IMR-90 (cell line): ENCODE data around the gene DPYD. TPM values are rescaled to one million over a fixed set of nuclear protein-coding genes. Genes with fewer than 3 reads are reported as not detected.

ENCODE experiments used
- ATAC-seq: fragments of 200-7000 bp; cut with Tn5 transposase; 2 replicates; pipeline ENCODE4 v1.9.1; 2020; ENCODE audit warnings: low read depth, mild to moderate bottlenecking, moderate library complexity
- BruUV-seq: library from RNA; stranded (reverse); fragments of 400-500 nt; replicated peaks from 2 replicates; lab custom pipeline; 2021; lab: Mats Ljungman, UMichigan
- CTCF ChIA-PET: fragments of 300-600 bp; formaldehyde crosslinking; extraction: SDS; loops from one replicate; lab custom pipeline; 2021; ENCODE audit warnings: antibody characterized with exemption; lab: Yijun Ruan, JAX
- POLR2A ChIA-PET: fragments of 300-600 bp; sonication (Branson Sonifier 250); formaldehyde crosslinking; loops from one replicate; lab custom pipeline; 2022; ENCODE audit warnings: antibody characterized with exemption; ENCODE audit not compliant: unreplicated experiment; lab: Charles Lee
- DNase-seq: peaks from one replicate; pipeline ENCODE4 v3.0.0; 2013
- H2AFZ ChIP-seq: replicated peaks from 2 replicates; pipeline ENCODE3; 2013; ENCODE audit warnings: low read length, mild to moderate bottlenecking; ENCODE audit not compliant: poor library complexity
- H2AK5ac ChIP-seq: 2 replicates; pipeline ENCODE4 v1.6.1; 2013; ENCODE audit warnings: low read depth, low read length, inconsistent platforms
- H2AK9ac ChIP-seq: replicated peaks from 2 replicates; pipeline ENCODE3; 2013; ENCODE audit warnings: mild to moderate bottlenecking, low read depth, low read length, moderate library complexity; ENCODE audit not compliant: poor library complexity
- H2BK120ac ChIP-seq: 2 replicates; pipeline ENCODE4 v1.6.1; 2013; ENCODE audit warnings: low read depth, low read length, inconsistent platforms
- H2BK15ac ChIP-seq: 3 replicates; pipeline ENCODE4 v1.6.1; 2013; ENCODE audit warnings: low read depth, low read length, inconsistent platforms
- H2BK20ac ChIP-seq: 2 replicates; pipeline ENCODE4 v1.6.1; 2013; ENCODE audit warnings: low read depth, mild to moderate bottlenecking, inconsistent platforms, low read length, moderate library complexity
- H2BK5ac ChIP-seq: 2 replicates; pipeline ENCODE4 v1.6.1; 2013; ENCODE audit warnings: mild to moderate bottlenecking, low read depth, low read length, inconsistent platforms; ENCODE audit not compliant: poor library complexity, severe bottlenecking
- H3K14ac ChIP-seq: replicated peaks from 2 replicates; pipeline ENCODE4 v1.6.1; 2013; ENCODE audit warnings: low read depth, low read length, inconsistent platforms
- H3K18ac ChIP-seq: 2 replicates; pipeline ENCODE4 v1.6.1; 2013; ENCODE audit warnings: low read depth, low read length, control low read depth
- H3K23ac ChIP-seq: 2 replicates; pipeline ENCODE4 v1.6.1; 2013; ENCODE audit warnings: low read depth, low read length, inconsistent platforms
- H3K27ac ChIP-seq: 2 replicates; pipeline ENCODE4 v1.5.1; 2013; ENCODE audit warnings: mild to moderate bottlenecking, control low read depth, low read length; ENCODE audit not compliant: insufficient read depth
- H3K27me3 ChIP-seq: 2 replicates; pipeline ENCODE4 v1.6.1; 2013; ENCODE audit warnings: low read length; ENCODE audit not compliant: control insufficient read depth, insufficient read depth
- H3K36me3 ChIP-seq: 2 replicates; pipeline ENCODE4 v1.6.1; 2013; ENCODE audit warnings: low read length, mixed read lengths; ENCODE audit not compliant: control insufficient read depth, insufficient read depth
- H3K4ac ChIP-seq: 2 replicates; pipeline ENCODE4 v1.6.1; 2013; ENCODE audit warnings: low read depth, low read length, inconsistent platforms
- H3K4me1 ChIP-seq: 2 replicates; pipeline ENCODE4 v1.6.1; 2013; ENCODE audit warnings: low read length, mixed read lengths; ENCODE audit not compliant: control insufficient read depth, insufficient read depth
- H3K4me2 ChIP-seq: 2 replicates; pipeline ENCODE4 v1.6.1; 2013; ENCODE audit warnings: low read depth, mild to moderate bottlenecking, control low read depth, low read length, moderate library complexity
- H3K4me3 ChIP-seq: 2 replicates; pipeline ENCODE4 v1.5.1; 2013; ENCODE audit warnings: low read depth, mild to moderate bottlenecking, control low read depth, low read length, moderate library complexity; ENCODE audit not compliant: insufficient read depth
- H3K56ac ChIP-seq: 2 replicates; pipeline ENCODE4 v1.6.1; 2013; ENCODE audit warnings: low read length, inconsistent platforms; ENCODE audit not compliant: insufficient read depth; ENCODE audit errors: extremely low read depth
- H3K79me1 ChIP-seq, 2 experiments: 2 replicates each; pipeline ENCODE4 v1.6.1; 2013; ENCODE audit warnings: low read length in 2 of 2, inconsistent platforms in 1 of 2, low read depth in 1 of 2
- H3K9ac ChIP-seq: 2 replicates; pipeline ENCODE4 v1.6.1; 2013; ENCODE audit warnings: low read depth, low read length, control low read depth
- H3K9me1 ChIP-seq: 2 replicates; pipeline ENCODE4 v1.6.1; 2013; ENCODE audit warnings: low read length, inconsistent platforms; ENCODE audit not compliant: insufficient read depth
- H3K9me3 ChIP-seq: 2 replicates; pipeline ENCODE4 v1.6.1; 2013; ENCODE audit warnings: low read length; ENCODE audit not compliant: control insufficient read depth, insufficient read depth
- H4K20me1 ChIP-seq: 2 replicates; pipeline ENCODE4 v1.6.1; 2013; ENCODE audit warnings: low read length, inconsistent platforms; ENCODE audit not compliant: insufficient read depth
- H4K5ac ChIP-seq: 2 replicates; pipeline ENCODE4 v1.6.1; 2013; ENCODE audit warnings: mild to moderate bottlenecking, low read depth, low read length, control low read depth
- H4K8ac ChIP-seq, 2 experiments: 2 replicates each; pipeline ENCODE4 v1.6.1; 2013; ENCODE audit warnings: low read depth in 2 of 2, low read length in 2 of 2, control low read depth in 1 of 2, inconsistent platforms in 1 of 2
- H4K91ac ChIP-seq: 2 replicates; pipeline ENCODE4 v1.6.1; 2013; ENCODE audit warnings: low read depth, low read length, inconsistent platforms; ENCODE audit not compliant: insufficient read depth
- CHD1 ChIP-seq: IDR thresholded peaks from 2 replicates; pipeline ENCODE4 v1.6.1; 2012; ENCODE audit warnings: low read depth, low read length, improper control_type of control experiment
- CTCF ChIP-seq: conservative IDR thresholded peaks from 2 replicates; pipeline ENCODE4 v1.5.1; 2012; ENCODE audit warnings: mild to moderate bottlenecking, low read depth, low read length, improper control_type of control experiment
- FOS ChIP-seq: fragments of 150-350 bp; IDR thresholded peaks from 2 replicates; pipeline ENCODE4 v1.6.1; 2016; ENCODE audit warnings: low read depth, low read length
- SMC3 ChIP-seq: fragments of 150-350 bp; IDR thresholded peaks from 2 replicates; pipeline ENCODE4 v1.6.1; 2016; ENCODE audit warnings: low read depth, mild to moderate bottlenecking, antibody characterized with exemption, low read length, moderate library complexity
- dilution Hi-C: fragments of 300-500 bp; cut with HindIII; formaldehyde crosslinking; loops from one replicate; pipeline ENCODE4 v1.14.3; 2018; ENCODE audit warnings: low sequenced_read_pairs; ENCODE audit not compliant: unreplicated experiment
- in situ Hi-C: fragments of 300-500 bp; cut with MboI; formaldehyde crosslinking; loops from 3 replicates; pipeline ENCODE4 v1.14.3; 2019; ENCODE audit warnings: low sequenced_read_pairs, inconsistent platforms, mixed read lengths
- intact Hi-C: fragments of 100-400 bp; cut with micrococcal nuclease; formaldehyde crosslinking; loops from 2 replicates; pipeline ENCODE4 v1.10.0; 2022
- polyA plus RNA-seq, 3 experiments: library from polyadenylated mRNA; depleted of rRNA; stranded (reverse); fragments of >200 nt; gene quantifications; 2 replicates each; pipeline ENCODE4 v1.2.3, GENCODE V29; 2012; ENCODE audit warnings: low replicate concordance in 1 of 3
- total RNA-seq: library from RNA; depleted of rRNA; stranded (reverse); fragments of >200 nt; gene quantifications from 2 replicates; pipeline ENCODE4 v1.2.3, GENCODE V29; 2012

DPYD gene
- total and polyA plus RNA-seq, 2 of the 4 experiments (the other 2 are of a cell fraction), result 9.3 to 47.3 TPM

GRCh38 chr1:97647776-97648175, 273.1 kb downstream of the DPYD start:
- CTCF ChIA-PET, result no interaction called here
- H3K79me1 ChIP-seq, result no peaks in the 10 kb centered on the region
- TF ChIP-seq FOS (0 out of 2 replicates have a peak, but pooled peaks have one; percentile 16), SMC3 (no peak), CHD1 (no peak), CTCF (no peak)
- H2AK5ac ChIP-seq, result no peak overlapping the region
- no peak overlapping the region for H2BK20ac ChIP-seq
- no peak overlapping the region for H4K8ac ChIP-seq
- no peak overlapping the region; the same call in 1 of the 2 replicates for H3K4me2 ChIP-seq
- no peak overlapping the region for H2BK5ac ChIP-seq
- no peaks in the 10 kb centered on the region for H3K27me3 ChIP-seq
- no peak overlapping the region for H3K14ac ChIP-seq
- no peaks in the 10 kb centered on the region for H3K9me1 ChIP-seq
- no peak overlapping the region for H2AFZ ChIP-seq
- no peak overlapping the region for H3K27ac ChIP-seq
- H3K23ac ChIP-seq, result no peak overlapping the region
- H3K9me3 ChIP-seq, result peaks cover 3% of the 10 kb centered on the region
- POLR2A ChIA-PET, result no interaction called here
- H3K18ac ChIP-seq, result no peak overlapping the region
- H3K4me3 ChIP-seq, result no peak overlapping the region
- H3K9ac ChIP-seq, result no peak overlapping the region
- DNase-seq (peak; percentile 72), ATAC-seq (peak; percentile 29; the same call in 1 of the 2 replicates)
- no peaks in the 10 kb centered on the region for H4K20me1 ChIP-seq
- H2BK120ac ChIP-seq, result no peak overlapping the region
- H4K91ac ChIP-seq, result no peak overlapping the region
- no peaks in the 10 kb centered on the region for H3K36me3 ChIP-seq
- no peak overlapping the region for H2AK9ac ChIP-seq
- H3K56ac ChIP-seq, result no peak overlapping the region
- intact Hi-C loops, result no loop called here
- in situ Hi-C loops, result no loop called here
- no TSS peak for BruUV-seq
- no peaks in the 10 kb centered on the region for H3K4me1 ChIP-seq
- no peak overlapping the region for H4K5ac ChIP-seq
- no peak overlapping the region for H3K4ac ChIP-seq
- dilution Hi-C loops, result no loop called here
- no peak overlapping the region for H2BK15ac ChIP-seq
